GM19372 (cell line): Measurements from ENCODE around the gene PACS1.
"Not testable (repeated sequence)": the region's sequence is repeated elsewhere in the genome, so short reads cannot be mapped to it uniquely, and the experiment has no call there.

ENCODE experiments used
- ATAC-seq: cut with Tn5 transposase; IDR thresholded peaks from one replicate; pipeline ENCODE4 v1.9.1; 2021; ENCODE audit warnings: mild to moderate bottlenecking, low read depth, moderate library complexity; ENCODE audit not compliant: unreplicated experiment

Gene PACS1

DNA sequence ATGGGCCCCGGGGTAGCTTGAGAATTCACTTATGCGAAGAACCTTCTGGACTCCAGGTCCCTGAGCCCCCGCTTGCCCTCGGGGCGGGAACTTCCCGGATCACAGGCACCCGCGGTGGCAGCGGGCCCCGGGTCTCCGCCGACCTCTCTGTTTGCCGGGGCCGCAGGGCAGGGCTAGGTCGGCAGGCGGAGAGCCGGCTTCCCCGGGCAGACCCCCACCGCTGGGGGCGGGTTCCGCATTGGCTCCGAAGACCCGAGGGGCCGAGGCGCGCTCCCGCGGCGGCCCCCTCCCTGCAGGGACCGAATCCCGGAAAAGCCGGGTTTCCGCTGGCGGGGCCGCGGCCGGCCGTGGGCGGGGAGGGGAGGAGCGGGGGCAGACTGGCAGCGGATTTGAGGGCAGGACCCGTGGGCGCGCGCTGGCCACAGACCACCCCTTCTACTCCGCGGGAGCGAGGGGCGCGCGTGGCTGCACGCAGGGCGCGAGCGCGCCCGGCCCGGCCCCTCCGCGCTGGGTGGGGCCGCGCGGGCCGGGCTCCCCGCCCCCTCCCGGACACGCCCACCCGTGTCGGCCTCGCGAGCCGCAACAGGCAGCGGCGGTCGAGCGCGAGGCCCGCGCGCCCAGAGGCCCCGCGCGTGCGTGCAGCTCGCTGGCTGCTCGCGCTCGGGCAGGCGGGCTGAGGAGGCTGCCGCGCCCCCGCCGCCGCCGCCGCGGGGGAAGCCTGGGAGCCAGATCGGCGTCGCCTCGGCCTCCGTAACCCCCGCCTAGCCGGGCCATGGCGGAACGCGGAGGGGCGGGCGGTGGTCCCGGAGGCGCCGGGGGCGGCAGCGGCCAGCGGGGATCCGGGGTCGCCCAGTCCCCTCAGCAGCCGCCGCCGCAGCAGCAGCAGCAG is at the start of gene PACS1:
Gene PACS1, plus strand, starts transcription at position 558 of the 889 bp plus-strand sequence. Its CDS starts 215 bp downstream, at position 773.
- peak; percentile 62 for ATAC-seq

DNA sequence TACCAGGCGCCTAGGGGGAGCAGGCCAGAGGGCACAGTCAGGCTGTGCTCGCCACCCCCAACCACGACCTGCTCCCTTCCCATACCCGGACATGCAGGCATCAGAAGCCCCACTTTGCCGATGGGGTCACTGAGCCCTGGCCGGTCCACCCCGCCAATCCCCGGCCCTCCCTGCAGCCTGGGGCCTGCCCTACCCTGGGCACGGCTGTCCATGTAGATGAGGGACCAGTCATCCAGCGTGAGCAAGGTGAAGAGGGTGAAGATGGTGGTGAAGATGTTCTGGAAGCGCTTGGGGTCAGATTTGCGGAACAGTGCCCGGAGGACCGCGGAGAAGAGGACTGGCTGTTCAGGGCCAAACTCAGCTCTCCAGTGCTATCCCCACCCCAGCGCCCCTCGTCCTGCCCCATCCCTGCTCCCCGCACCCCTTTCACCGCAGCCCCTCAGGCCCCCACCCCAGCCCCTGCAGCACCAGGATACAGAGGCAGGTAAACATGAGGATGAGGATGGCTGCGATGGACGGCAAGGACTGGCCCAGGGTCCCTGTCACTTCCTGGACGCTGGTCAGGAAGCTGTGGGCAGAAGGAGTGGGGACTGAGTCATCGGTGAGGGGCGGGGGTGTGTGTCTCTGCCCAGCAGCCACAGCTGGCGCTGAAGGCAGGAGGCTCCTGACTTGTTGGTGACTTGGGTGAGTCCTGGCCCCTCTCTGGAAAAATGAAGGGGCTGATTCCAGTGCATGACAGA is 49.3 kb upstream of the PACS1 start:
- ATAC-seq = no peak

DNA sequence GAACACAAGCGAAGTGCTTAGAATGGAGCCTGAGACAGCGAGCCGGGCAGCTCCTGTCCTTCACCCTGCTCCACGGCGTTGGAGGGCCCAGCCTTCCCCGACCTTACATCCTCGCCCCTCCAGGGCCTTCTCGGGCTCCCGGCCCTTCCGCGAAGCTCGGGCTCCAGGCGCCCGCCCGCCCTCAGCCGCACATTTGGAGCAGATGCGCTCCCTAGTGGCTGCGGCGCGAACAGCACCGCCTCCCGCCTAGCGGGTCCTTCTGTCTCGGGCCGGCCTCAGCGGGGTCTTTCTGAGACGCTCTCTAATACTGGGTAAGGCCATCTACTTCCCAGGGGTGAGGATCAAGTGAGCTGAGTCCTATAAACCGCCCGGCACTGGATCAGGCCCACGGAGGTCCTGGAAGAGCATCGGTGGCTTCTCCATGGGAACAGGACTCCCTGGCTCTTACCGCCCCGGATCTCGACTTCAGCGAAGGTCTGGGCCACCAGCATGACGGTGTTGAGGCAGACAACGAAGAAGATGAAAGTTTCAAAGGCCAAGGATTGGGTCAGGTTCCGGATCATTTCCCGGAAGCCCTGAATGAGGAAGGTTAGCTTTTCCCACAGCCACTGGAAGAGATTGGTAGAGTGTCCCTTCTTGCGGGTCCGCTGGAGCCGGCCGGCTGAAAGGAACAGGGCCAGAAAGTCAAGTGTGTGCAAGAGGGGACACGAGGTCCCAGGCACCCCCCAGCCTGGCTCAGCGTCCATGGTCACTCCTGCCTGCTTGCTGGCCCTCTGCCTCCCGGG is 47.5 kb upstream of the PACS1 start:
- ATAC-seq = no peak

DNA sequence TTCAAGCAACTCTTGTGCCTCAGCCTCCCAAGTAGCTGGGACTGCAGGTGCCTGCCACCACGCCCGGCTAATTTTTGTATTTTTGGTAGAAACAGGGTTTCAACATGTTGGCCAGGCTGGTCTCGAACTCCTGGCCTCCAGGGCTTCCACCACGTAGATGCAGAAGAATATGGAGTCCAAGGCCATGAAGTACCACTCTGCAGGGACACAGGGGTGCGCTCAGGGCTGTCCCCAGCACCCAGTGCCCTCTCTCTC is 47.0 kb upstream of the PACS1 start:
- ATAC-seq = not testable (repeated sequence)

DNA sequence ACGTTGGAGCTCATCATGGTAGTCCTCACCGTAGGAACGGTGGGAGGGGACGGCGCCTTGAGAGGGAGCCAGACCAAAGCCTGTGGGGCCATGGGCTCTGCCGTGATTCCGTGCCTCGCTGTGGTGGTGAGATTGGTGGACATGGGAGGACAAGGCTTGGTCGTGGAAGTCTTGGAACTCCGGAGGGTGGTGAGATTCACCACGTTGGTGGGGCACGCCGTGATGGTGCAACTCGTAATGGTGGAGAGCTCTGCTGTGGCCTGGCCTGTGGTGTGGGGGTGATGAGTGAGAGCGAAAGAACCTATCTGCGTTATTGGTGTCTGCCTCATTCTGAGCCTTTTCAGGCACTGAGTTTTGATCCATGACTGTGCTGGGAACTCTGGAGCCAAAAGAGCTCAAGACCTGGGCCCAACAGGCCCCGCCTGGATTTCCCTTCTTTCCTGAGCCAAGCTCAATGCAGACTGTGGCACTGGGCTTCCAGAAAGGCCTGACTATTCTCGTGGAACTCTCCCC is 44.0 kb upstream of the PACS1 start, which contains the start of gene CATSPER1:
Gene CATSPER1, minus strand, starts transcription at position 463 of the 513 bp plus-strand sequence. Its CDS starts 100 bp downstream, at position 363.
- ATAC-seq = no peak

DNA sequence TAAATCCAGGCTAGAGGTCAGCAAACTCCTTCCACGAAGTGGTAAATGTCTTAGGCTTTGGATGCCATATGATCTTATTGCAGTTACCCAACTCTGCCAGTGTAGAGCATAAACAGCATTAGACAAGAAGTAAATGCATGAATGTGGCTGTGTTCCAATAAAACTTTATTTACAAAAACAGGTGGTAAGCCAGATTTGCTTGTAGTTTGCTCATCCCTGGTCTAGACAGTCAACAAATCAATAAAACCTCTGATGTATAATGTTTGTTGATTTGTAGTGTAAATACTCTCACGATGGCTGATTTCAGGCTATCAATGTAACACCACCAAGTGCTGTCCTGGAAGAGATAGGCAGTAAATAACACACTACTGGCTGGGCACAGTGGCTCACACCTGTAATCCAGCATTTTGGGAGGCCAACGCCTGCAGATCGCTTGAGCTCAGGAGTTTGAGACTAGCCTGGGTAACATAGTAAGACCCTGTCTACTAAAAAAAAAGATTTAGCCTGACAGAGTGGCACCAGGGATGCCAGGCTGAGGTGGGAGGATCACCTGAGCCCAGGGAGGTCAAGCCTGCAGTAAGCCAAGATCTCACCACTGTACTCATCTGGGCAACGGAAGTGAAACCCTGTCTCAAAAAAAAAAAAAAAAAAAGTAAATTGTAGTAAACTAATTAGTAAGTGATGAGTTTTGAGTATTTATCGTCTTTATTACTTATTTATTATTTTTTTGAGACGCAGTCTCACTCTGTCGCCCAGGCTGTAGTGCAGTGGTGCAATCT is 36.9 kb upstream of the PACS1 start:
- no peak for ATAC-seq

DNA sequence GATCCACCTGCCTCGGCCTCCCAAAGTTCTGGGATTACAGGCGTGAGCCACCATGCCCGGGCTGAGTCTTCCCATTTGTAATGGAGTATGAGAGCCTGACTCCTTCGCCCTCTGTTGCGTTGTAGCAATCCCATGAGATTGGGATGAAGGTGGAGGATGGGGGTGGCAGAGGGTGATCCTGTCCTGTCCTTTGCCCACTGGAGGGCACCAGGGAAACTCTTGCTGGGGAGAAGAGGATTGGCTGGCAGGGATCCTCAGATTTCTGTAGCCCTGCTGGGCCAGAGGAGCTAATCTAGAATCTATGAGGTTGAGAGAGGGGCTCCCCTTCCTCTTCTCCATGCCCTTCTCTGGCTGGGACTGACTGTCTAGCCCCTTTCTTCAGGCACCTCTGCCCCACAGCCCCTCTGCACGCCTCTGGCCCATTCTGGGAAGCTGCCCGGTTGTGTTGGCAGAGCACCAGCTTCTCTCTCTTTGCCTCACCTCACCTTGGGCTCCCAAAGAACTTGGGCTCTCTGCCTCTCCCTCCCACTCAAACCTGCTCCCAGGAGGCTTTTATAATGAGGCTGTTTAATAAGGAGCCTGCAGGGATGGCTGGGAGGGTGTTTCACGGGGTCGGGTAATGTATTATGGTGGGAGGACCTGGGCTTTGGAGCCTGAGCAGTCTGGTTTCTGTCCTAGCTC is 34.3 kb upstream of the PACS1 start:
- ATAC-seq = no peak

DNA sequence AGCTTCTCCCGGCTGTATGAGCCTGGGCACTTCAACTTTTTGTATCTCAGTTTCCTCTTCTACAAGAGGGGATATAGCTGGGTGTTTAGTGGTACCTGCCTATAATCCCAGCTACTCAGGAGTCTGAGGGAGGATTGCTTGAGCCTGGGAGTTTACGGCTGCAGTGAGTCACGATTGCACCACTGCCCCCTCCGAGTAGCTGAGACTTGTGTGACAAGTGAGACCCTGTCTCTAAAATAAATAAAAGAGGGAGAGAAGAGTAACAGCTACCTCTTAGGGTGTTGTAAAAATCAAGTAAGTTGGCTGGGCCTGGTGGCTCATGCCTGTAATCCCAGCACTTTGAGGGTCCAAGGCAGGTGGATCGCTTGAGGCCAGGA is 33.8 kb upstream of the PACS1 start:
- ATAC-seq = no peak

DNA sequence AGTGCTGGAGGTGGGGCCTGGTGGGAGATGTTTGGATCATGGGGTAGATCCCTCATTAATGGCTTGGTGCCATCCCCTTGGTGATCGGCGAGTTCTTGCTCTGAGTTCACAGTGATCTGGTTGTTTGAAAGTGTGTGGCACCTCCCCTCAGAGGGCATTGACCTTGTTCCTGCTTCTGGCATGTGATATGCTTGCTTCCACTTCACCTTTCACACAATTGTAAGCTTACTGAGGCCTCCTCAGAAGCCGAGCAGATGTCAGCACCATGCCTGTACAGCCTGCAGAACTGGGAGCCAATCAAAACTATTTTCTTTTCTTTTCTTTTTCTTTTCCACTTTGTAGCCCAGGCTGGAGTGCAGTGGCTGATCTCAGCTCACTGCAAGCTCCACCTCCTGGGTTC is 32.7 kb upstream of the PACS1 start:
- no peak for ATAC-seq

DNA sequence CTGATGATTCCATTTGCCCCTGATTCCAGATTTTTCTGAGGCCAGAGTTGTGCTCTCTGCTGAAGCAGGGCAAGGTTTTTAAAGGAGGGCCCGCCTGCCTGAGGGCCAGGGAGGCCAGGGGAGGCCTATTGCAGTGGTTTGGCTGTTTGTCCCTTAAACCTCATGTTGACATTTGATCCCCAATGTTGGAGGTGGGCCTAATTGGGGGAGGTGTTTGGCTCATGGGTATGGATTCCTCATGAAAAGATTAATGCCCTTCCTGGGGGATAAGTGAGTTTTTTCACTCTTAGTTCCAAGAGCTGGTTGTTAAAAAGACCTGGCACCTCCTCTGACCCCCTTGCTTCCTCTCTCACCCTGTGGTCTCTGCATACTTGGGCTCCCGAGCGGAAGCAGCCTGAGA is 30.3 kb upstream of the PACS1 start:
- no peak for ATAC-seq

DNA sequence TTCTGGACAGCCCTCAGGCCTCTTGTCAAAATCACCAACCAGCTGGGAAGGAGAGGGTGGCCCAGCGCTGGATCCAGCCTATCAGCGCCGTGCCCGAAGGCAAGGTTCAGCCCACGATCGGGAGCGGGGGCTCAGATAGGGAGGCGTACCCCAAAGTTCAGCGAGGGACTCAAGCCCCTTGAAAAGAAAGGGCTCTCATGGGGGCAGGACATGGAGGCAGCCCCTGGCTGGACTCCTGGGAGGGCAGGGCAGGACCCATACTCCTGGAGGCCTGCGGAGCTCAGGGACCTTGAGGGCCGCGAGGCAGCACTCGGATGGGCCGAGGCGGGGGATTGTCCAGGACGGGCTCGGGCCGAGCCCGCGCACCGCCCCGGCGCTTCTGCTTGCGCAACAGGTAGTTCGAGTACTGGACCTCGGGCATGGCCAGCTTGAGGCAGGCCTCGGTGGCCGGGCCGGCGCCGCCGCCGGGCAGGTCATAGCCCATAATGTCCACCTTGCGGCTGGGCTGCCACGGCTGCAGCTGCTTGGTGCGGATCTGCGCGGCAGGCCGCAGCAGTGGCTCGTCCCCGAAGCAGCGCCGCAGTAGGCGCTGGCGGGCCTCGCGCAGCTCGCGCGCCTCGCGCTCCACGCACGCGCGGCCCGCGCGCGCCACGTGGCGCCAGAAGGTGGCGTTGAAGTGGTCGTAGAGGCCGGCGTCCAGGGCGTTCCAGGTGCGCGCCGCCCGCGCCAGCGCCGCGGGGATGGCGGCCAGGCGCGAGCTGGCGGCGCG is 27.7 kb upstream of the PACS1 start:
- no peak for ATAC-seq

DNA sequence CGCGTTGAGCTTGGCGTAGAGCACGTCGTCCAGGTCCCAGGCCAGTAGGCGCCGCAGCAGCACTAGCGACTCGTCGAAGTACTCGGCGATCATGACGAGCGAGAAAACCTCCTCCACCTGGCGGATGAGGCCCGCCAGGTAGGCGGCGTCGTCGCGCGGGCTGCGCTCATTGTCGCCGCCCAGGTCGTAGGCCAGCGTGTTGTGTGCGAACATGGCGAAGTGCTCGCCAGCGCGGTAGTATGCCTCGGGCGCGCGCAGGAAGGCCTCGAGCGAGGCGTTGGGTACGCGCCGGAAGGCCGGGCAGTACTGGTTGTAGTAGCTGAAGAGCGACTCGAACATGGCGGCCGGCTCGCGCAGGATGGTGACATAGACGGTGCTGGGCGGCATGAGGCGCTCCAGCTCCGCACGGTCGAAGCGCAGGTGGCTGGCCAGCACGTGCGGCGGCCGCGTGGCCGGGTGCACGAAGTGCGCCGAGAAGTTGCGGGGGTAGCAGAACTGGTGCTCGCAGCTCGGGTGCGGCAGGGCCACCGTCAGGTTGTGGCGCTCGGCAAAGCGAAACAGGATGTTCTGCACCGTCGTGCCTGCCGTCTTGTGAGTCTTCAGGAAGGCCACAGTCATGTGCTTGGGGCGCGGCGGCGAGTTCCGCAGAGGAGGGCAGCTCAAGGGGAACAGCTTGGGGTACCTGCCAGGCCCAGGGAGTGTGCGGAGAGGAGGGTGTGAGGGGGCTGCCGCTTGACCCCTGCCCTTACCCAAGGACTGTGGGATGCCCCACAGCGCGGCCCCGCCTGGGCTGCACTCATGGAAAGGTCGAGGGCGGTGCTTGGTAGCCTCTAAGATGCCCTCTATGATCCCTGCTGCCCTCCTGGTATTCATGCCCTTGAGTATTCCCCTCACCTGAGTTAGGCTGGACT is 26.8 kb upstream of the PACS1 start:
- no peak for ATAC-seq

DNA sequence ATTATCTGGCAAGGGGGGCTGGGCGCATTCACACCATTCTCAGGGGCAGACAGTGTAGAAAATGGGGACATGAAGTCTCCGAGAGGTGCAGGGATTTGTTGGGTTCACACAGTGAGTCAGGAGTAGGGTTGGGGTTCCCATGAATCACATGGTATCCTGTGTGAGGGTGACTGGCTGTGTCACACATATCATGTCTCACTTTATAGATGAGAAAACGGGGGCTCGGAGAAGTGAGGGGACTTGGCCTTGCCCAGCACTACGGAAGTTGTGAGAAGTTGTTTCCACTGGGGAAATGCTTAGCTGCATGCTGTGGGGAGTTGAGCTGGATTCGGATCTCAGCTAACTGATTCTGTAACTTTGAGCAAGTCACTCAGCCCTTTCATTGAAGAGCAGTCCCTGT is 25.3 kb upstream of the PACS1 start:
- ATAC-seq = no peak

DNA sequence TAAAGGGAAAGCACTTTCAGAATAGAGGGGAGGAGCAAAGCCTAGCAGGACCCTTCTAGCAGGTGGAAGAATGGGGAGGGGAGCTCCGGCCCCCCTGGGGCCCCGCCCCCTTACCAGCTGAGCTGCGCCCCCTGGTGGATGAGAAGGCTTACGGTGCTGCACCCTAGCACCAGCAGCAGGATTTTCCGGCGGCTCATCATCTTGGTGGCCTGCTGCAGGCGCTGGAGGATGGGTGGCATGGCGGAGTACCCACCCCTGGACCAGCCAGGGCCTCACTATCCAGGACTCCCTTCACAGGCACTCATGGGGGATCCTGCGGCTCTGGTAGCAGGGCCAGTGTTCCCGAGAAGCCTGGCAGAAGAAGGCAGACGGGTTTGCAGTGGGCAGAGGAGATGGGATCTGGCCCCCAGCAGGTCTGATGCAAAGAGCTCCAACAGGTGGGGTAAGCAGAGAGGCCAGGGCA is 24.9 kb upstream of the PACS1 start:
- ATAC-seq = no peak

DNA sequence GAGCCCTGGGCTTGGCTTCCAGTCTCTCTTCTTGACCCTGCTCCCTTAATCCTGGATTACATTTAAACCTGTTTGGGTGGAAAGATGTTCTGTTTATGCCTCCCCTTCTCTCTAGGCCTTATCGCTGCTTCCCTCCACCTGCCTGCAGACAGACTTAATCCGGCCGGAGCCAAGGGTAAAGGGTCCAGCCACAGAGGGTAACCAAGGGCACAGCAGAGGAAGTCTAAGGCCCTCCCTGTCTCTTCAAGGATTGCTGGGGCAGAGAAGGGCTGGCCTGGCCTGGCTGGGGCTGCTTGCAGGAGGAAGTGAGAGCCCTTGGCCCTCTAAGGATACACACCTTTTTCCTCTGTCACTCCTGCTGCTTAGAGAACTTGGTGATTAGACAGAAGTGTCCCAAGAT is 23.2 kb upstream of the PACS1 start:
- no peak for ATAC-seq

DNA sequence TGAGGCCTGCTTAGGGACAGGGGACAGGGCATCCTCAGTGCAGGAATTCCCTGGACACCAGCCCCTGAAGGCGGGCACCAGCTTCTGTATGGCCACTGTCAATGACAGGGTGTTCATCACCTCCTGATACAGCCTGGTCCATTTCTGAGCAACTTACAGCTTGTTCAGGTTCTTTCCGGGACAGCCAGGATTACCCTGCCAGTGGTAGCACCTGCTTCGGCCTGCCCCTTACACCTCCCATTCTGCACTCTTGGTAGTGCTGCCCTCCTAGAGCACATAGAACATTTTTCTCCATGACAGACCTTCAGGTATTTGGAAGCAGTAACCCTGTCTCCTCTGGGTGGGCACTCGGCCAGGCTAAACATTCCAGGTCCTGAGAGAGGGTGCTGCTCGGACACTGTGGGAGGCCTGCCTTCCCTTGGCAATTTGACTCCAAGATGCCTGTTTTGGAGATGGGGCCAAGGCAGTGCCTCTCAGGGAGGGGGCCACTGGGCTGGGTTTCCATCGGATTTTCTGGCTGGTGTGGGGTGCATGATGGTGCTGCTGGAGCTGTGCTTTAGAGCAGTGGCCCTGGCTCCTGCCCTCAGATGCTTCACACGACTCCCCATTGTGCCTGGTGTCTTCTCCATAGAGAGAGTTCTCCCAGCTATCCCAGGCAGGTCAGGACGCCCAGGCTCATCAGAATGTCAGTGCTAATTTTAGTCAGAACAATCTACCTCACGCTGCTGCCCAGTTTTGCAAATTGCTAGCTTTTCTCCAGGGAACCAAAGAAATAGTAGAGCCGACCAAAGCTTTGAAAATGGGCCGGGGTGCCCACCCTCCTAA is 22.3 kb upstream of the PACS1 start:
- no peak for ATAC-seq
